Osteocyte (in vitro differentiated cells): ENCODE data around the gene CNTN5. TPM values are rescaled to one million over a fixed set of nuclear protein-coding genes. Genes with fewer than 3 reads are reported as not detected.
"Not testable (repeated sequence)": the region's sequence is repeated elsewhere in the genome, so short reads cannot be mapped to it uniquely, and the experiment has no call there.

Experiments
- DNase-seq: peaks from one replicate; pipeline ENCODE4 v3.0.0; 2021; ENCODE audit warnings: mixed read lengths; ENCODE audit not compliant: unreplicated experiment; ENCODE audit errors: extremely low spot score
- H3K27ac Mint-ChIP-seq: one replicate; pipeline ENCODE4 v1.8.0; 2021; ENCODE audit warnings: mild to moderate bottlenecking, mixed read lengths; ENCODE audit not compliant: unreplicated experiment
- H3K27me3 Mint-ChIP-seq: one replicate; pipeline ENCODE4 v1.8.0; 2021; ENCODE audit warnings: mixed read lengths; ENCODE audit not compliant: unreplicated experiment
- H3K36me3 Mint-ChIP-seq: one replicate; pipeline ENCODE4 v1.8.0; 2021; ENCODE audit warnings: mixed read lengths; ENCODE audit not compliant: unreplicated experiment
- H3K4me1 Mint-ChIP-seq: one replicate; pipeline ENCODE4 v1.8.0; 2021; ENCODE audit warnings: mixed read lengths; ENCODE audit not compliant: unreplicated experiment
- H3K4me3 Mint-ChIP-seq: one replicate; pipeline ENCODE4 v1.8.0; 2021; ENCODE audit warnings: mild to moderate bottlenecking, moderate library complexity, mixed read lengths; ENCODE audit not compliant: unreplicated experiment
- H3K9me3 Mint-ChIP-seq: one replicate; pipeline ENCODE4 v1.8.0; 2021; ENCODE audit warnings: mixed read lengths; ENCODE audit not compliant: unreplicated experiment
- CTCF ChIP-seq: fragments of 200-600 bp; sonication (generic); IDR thresholded peaks from 2 replicates; pipeline ENCODE4 v1.5.0; 2021; ENCODE audit warnings: antibody characterized with exemption, mild to moderate bottlenecking, moderate library complexity
- total RNA-seq: library from RNA; stranded (reverse); gene quantifications from 2 replicates; pipeline ENCODE4 v1.2.1, GENCODE V29; 2021

The CNTN5 gene
- total RNA-seq, 1 donor from 2014 or later: 0.30 TPM

GRCh38 chr11:99814738-99815137 is 794.0 kb downstream of the CNTN5 start:
- TF ChIP-seq CTCF: no peak
- Mint-ChIP-seq H3K36me3 (no peaks in the 10 kb centered on the region), H3K27ac (no peak overlapping the region), H3K9me3 (peaks cover 3% of the 10 kb centered on the region), H3K4me3 (no peak overlapping the region), H3K27me3 (peaks cover 9% of the 10 kb centered on the region), H3K4me1 (no peaks in the 10 kb centered on the region)
- DNase-seq: no peak

- no peak overlapping the region for H3K27ac Mint-ChIP-seq
- peaks cover 3% of the 10 kb centered on the region for H3K9me3 Mint-ChIP-seq
- no peak for DNase-seq
- no peak overlapping the region for H3K4me3 Mint-ChIP-seq
- no peaks in the 10 kb centered on the region for H3K4me1 Mint-ChIP-seq
- H3K36me3 Mint-ChIP-seq: no peaks in the 10 kb centered on the region
- peaks cover 6% of the 10 kb centered on the region for H3K27me3 Mint-ChIP-seq
- TF ChIP-seq CTCF: no peak
Measured at GRCh38 chr11:99818991-99819390, 798.2 kb downstream of the CNTN5 start.

GRCh38 chr11:99822846-99823565 is 802.3 kb downstream of the CNTN5 start:
- H3K27ac Mint-ChIP-seq: no peak overlapping the region
- no peaks in the 10 kb centered on the region for H3K36me3 Mint-ChIP-seq
- no peak for DNase-seq
- TF ChIP-seq CTCF: no peak
- no peak overlapping the region for H3K4me3 Mint-ChIP-seq
- H3K27me3 Mint-ChIP-seq: no peaks in the 10 kb centered on the region
- peaks cover 3% of the 10 kb centered on the region for H3K9me3 Mint-ChIP-seq
- no peaks in the 10 kb centered on the region for H3K4me1 Mint-ChIP-seq

- H3K4me1 Mint-ChIP-seq: not testable (repeated sequence)
Measured at GRCh38 chr11:99836739-99837138, 816.0 kb downstream of the CNTN5 start.

GRCh38 chr11:99841885-99842284 is 821.1 kb downstream of the CNTN5 start:
- Mint-ChIP-seq H3K4me3 (no peak overlapping the region), H3K4me1 (no peaks in the 10 kb centered on the region), H3K27me3 (no peaks in the 10 kb centered on the region), H3K9me3 (no peaks in the 10 kb centered on the region), H3K27ac (no peak overlapping the region), H3K36me3 (no peaks in the 10 kb centered on the region)
- no peak for DNase-seq
- no peak for TF ChIP-seq CTCF

More at GRCh38 chr11:99836739-99837138, 816.0 kb downstream of the CNTN5 start:
- not testable (repeated sequence) for DNase-seq, H3K27ac Mint-ChIP-seq, H3K4me3 Mint-ChIP-seq, H3K27me3 Mint-ChIP-seq, H3K36me3 Mint-ChIP-seq, H3K9me3 Mint-ChIP-seq
